Measurements from ENCODE around the gene TCF7L1. TPM values are rescaled to one million over a fixed set of nuclear protein-coding genes. Genes with fewer than 3 reads are reported as not detected.

Gene TCF7L1
- total and polyA plus RNA-seq, 2 experiments from 2014 or later, result 0.65 to 1.8 TPM

- Histone ChIP-seq H3K27ac (no peak overlapping the region), H3K4me1 (ENCODE audit: insufficient read depth) (peaks cover 27% of the 10 kb centered on the region), H3K4me3 (no peak overlapping the region), H3F3A (ENCODE audit: insufficient read depth) (no peaks in the 10 kb centered on the region), H2AFZ (no peak overlapping the region), H3K9ac (no peak overlapping the region), H3K36me3 (ENCODE audit: low read depth) (no peaks in the 10 kb centered on the region), H3K79me2 (ENCODE audit: insufficient read depth) (peaks cover 26% of the 10 kb centered on the region), H3K4me2 (ENCODE audit: unreplicated experiment) (no peak overlapping the region), H3K27me3 (replicated peaks; ENCODE audit: insufficient read depth) (no peaks in the 10 kb centered on the region), H3K9me3 (ENCODE audit: low read depth) (no peaks in the 10 kb centered on the region), H3K9me2 (ENCODE audit: insufficient read depth) (no peaks in the 10 kb centered on the region), H4K20me1 (ENCODE audit: insufficient read depth) (no peaks in the 10 kb centered on the region)
- no peak for DNase-seq
- in situ Hi-C loops (cut with MboI), result no loop called here
- WGBS, 2 experiments (ENCODE audit: low coverage in 1 of 2, low lambda C conversion rate in 2 of 2, missing lambda C conversion rate in 2 of 2), result 77 to 78% methylated on average over 9 of the region's 9 CpGs
- TF ChIP-seq EZH2 (IDR thresholded peaks at IDR 0.05; ENCODE audit: insufficient read depth, poor library complexity, severe bottlenecking) (no peak), EZH2phosphoT487 (IDR thresholded peaks at IDR 0.05; ENCODE audit: insufficient read depth, low read depth) (no peak)
Observed at GRCh38 chr2:85165088-85165690, 32.0 kb downstream of the TCF7L1 start.

DNA sequence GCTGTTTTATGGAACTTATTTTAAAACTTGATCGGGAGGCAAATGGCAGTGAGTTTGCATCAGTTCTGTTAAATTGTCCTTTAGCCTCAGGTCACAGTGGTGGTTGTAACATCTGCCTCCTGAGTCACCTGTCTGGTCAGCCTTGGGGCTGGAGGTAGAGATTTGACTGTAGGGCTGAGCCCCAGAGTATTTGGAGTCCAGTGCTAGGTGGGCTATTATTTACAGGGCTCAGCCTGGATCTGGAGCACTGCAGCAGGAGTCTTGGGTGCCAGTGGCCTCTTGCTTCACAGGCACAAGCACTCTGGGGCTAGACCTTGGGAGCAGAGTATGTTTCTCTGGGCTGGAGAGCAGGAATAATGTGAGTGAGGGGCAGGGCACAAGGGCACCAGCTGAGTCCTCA lies 32.8 kb downstream of the TCF7L1 start:
- TF ChIP-seq EZH2 (IDR thresholded peaks at IDR 0.05; ENCODE audit: insufficient read depth, poor library complexity, severe bottlenecking), result no peak
- no peak for TF ChIP-seq EZH2phosphoT487 (IDR thresholded peaks at IDR 0.05; ENCODE audit: insufficient read depth, low read depth)
- H3K4me2 ChIP-seq (ENCODE audit: unreplicated experiment), result no peak overlapping the region
- H2AFZ ChIP-seq, result no peak overlapping the region
- WGBS, 2 experiments (ENCODE audit: low coverage in 1 of 2, low lambda C conversion rate in 2 of 2, missing lambda C conversion rate in 2 of 2), result 100% methylated on average over 1 of the region's 1 CpG
- peaks cover 23% of the 10 kb centered on the region for H3K4me1 ChIP-seq (ENCODE audit: insufficient read depth)
- H3K4me3 ChIP-seq, result no peak overlapping the region
- no peak overlapping the region for H3K27ac ChIP-seq
- no peaks in the 10 kb centered on the region for H3K27me3 ChIP-seq (replicated peaks; ENCODE audit: insufficient read depth)
- H3K9ac ChIP-seq, result no peak overlapping the region
- no peaks in the 10 kb centered on the region for H3K9me3 ChIP-seq (ENCODE audit: low read depth)
- in situ Hi-C loops (cut with MboI), result no loop called here
- H3K36me3 ChIP-seq (ENCODE audit: low read depth), result no peaks in the 10 kb centered on the region
- H3K9me2 ChIP-seq (ENCODE audit: insufficient read depth), result no peaks in the 10 kb centered on the region
- H3F3A ChIP-seq (ENCODE audit: insufficient read depth), result no peaks in the 10 kb centered on the region
- no peak for DNase-seq
- H3K79me2 ChIP-seq (ENCODE audit: insufficient read depth), result peaks cover 26% of the 10 kb centered on the region
- no peaks in the 10 kb centered on the region for H4K20me1 ChIP-seq (ENCODE audit: insufficient read depth)

DNA sequence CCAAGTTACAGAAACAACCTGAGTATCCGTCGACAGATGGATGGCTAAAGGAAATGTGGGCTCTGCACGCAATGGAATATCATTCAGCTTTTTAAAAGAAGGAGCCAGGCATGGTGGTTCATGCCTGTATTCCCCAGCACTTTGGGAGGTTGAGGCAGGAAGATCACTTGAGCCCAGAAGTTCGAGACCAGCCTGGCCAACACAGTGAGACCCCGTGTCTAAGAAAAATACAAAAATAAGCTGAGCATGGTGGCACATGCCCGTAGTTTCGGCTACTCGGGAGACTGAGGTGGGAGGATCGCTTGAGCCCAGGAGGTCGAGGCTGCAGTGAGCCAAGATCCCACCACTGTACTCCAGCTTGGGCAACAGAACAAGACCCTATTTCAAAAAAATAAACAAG lies 34.3 kb downstream of the TCF7L1 start:
- Histone ChIP-seq H4K20me1 (ENCODE audit: insufficient read depth) (no peaks in the 10 kb centered on the region), H3F3A (ENCODE audit: insufficient read depth) (no peaks in the 10 kb centered on the region), H3K79me2 (ENCODE audit: insufficient read depth) (peaks cover 22% of the 10 kb centered on the region), H3K9ac (no peak overlapping the region), H3K27ac (no peak overlapping the region), H3K9me3 (ENCODE audit: low read depth) (no peaks in the 10 kb centered on the region), H3K4me2 (ENCODE audit: unreplicated experiment) (no peak overlapping the region), H3K9me2 (ENCODE audit: insufficient read depth) (no peaks in the 10 kb centered on the region), H3K4me1 (ENCODE audit: insufficient read depth) (peaks cover 14% of the 10 kb centered on the region; the same call in 1 of the 2 replicates), H3K4me3 (no peak overlapping the region), H3K36me3 (ENCODE audit: low read depth) (no peaks in the 10 kb centered on the region), H3K27me3 (replicated peaks; ENCODE audit: insufficient read depth) (no peaks in the 10 kb centered on the region), H2AFZ (no peak overlapping the region)
- WGBS, 2 experiments (ENCODE audit: low coverage in 1 of 2, low lambda C conversion rate in 2 of 2, missing lambda C conversion rate in 2 of 2), result 95 to 96% methylated on average over 10 of the region's 10 CpGs
- no peak for DNase-seq
- no peak for TF ChIP-seq EZH2phosphoT487 (IDR thresholded peaks at IDR 0.05; ENCODE audit: insufficient read depth, low read depth)
- no peak for TF ChIP-seq EZH2 (IDR thresholded peaks at IDR 0.05; ENCODE audit: insufficient read depth, poor library complexity, severe bottlenecking)
- in situ Hi-C loops (cut with MboI), result no loop called here

DNA sequence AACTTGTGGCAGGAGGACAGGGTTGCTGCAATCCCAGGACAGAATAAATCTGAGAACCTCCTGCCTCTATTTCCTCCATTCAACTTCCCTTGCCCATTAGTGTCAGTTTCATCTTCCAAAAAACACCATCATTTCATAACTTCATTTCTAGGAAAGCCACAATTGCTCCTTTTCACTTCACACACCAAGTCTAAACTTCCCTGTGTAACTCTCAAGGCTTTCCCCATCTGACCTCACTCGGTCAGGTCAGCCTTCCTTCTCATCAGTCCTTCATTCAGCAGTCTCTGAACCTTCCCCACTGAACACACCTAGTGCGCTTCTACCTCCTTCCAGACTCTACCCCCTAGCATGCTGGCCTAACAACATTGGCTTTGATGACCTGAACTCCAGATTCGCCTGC lies 35.8 kb downstream of the TCF7L1 start:
- H3K9me2 ChIP-seq (ENCODE audit: insufficient read depth), result no peaks in the 10 kb centered on the region
- H3K36me3 ChIP-seq (ENCODE audit: low read depth), result no peaks in the 10 kb centered on the region
- H3F3A ChIP-seq (ENCODE audit: insufficient read depth), result no peaks in the 10 kb centered on the region
- H2AFZ ChIP-seq, result no peak overlapping the region
- H3K9ac ChIP-seq, result no peak overlapping the region
- no peaks in the 10 kb centered on the region for H3K27me3 ChIP-seq (replicated peaks; ENCODE audit: insufficient read depth)
- no peak for DNase-seq
- H4K20me1 ChIP-seq (ENCODE audit: insufficient read depth), result no peaks in the 10 kb centered on the region
- no peak overlapping the region for H3K4me2 ChIP-seq (ENCODE audit: unreplicated experiment)
- 0 out of 2 replicates have a peak, but pooled peaks cover 6% of the 10 kb centered on the region for H3K4me1 ChIP-seq (ENCODE audit: insufficient read depth)
- H3K27ac ChIP-seq, result no peak overlapping the region
- H3K79me2 ChIP-seq (ENCODE audit: insufficient read depth), result peaks cover 20% of the 10 kb centered on the region; the same call in 1 of the 2 replicates
- in situ Hi-C loops (cut with MboI), result no loop called here
- WGBS, 2 experiments (ENCODE audit: low coverage in 1 of 2, low lambda C conversion rate in 2 of 2, missing lambda C conversion rate in 2 of 2), result 90 to 93% methylated on average over 3 of the region's 3 CpGs
- H3K4me3 ChIP-seq, result no peak overlapping the region
- TF ChIP-seq EZH2 (IDR thresholded peaks at IDR 0.05; ENCODE audit: insufficient read depth, poor library complexity, severe bottlenecking), result no peak
- no peak for TF ChIP-seq EZH2phosphoT487 (IDR thresholded peaks at IDR 0.05; ENCODE audit: insufficient read depth, low read depth)
- no peaks in the 10 kb centered on the region for H3K9me3 ChIP-seq (ENCODE audit: low read depth)

All from GM23248 (cell line).